Suppressor macrophage (primary cell): ENCODE data around the gene TBX1.

Experiments used
- DNase-seq, 4 experiments: peaks; one replicate each; pipeline ENCODE4 v3.0.0-alpha.2; 2020 to 2022

The TBX1 gene

DNA sequence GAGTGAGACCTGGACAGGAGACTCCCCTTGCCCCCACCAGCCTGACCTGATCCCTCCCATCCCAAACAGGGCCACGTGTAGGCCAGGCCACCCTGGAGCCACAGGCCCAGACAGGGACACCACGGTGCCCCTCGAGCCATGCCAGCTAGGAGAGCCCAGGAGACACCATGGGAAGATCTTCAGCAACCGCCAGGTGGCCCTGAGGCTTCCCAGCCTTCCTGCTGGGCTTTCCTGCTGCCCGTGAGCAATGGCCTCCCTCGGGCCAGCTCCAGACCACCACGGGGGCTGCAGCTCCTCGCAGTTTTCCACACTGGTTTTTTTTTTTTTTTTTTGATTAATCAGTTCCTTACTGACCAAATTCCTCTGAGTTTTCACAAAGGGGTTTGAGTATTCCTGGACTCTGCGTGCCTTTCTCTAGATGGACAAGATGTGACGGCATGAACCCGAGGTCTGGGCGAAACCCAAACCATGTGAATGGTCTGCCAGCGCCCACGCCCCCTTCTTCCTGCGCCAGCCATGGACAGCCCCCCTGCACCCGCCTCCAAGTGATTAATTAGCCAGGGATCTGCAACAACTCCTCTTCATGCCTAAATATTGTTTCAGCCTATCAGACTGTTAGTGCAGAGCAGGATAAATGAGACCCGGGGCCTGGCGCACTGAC is 40.9 kb downstream of the TBX1 start:
- DNase-seq, result no peak

DNA sequence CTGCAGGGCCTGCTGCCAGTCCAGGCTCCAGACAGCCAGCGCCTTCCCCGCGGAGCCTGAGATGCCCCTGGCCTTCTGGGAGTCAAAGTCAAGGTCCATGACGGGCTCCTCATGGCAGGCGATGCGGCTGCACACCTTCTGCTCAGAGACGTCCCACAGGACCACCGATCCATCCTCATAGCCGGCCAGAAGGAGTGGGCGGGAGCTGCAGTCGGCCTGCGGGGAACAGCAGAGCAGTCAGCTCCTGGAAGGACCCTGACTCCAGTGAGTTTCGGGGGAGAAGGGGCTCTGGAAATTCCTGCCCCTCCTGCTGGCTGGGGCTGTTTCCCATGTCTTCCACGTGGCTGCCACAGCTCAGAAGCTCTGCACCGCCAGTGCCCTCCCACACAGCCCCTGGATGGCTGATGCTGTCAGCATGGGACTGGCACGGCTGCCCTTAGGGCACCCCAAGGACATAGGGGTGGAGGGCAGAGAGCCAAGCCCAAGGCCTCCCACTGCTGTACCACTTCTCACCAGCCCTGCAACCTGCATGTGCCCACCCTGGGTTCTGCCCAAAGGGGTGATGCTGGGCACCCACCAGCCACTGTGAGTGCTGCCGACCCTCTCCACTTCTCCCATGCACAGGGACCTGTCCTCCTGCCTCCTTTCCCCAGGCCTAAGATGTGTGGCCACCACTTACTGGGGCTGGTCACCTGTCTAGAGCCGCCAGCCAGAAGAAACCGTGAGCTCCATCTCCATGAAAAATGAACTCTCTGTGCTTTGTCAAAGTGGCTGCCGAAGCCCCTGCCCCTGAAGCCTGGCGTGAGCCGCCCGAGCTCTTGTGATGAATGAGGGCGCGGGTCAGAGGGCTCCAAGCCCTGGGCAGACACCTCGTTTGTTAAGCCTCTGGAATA is 41.7 kb downstream of the TBX1 start:
- DNase-seq, result no peak

- DNase-seq, result no peak
These were observed 42.5 kb downstream of the TBX1 start for GRCh38 chr22:19802894-19803735.

DNA sequence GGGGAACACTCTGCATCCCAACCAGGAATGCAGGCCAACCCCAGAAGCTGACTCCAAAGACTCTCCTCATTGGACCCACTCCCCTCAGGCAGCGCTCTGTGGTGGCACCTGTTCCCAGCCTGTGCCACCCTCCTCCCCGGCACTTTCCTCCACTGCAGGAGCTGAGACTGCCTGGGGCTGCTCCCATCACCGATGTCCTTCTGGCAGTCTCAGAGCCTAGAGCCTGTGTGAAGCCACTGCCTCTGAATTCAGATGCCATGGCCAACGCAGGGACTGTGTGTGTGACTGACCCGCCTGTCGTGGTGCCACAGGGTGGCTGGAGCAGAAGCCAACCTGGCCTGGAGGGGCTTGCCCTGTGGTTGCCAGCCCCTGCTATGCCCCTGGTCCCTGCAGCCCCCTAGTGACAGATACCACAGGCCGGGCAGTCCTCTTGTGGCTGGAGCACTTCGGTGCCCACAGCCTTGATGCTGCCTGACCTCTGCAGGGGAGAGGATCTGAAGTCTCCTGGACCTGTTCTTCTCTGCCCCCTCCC is 43.2 kb downstream of the TBX1 start:
- DNase-seq, result no peak

GRCh38 chr22:19805821-19806212 is 45.2 kb downstream of the TBX1 start:
- no peak for DNase-seq

DNA sequence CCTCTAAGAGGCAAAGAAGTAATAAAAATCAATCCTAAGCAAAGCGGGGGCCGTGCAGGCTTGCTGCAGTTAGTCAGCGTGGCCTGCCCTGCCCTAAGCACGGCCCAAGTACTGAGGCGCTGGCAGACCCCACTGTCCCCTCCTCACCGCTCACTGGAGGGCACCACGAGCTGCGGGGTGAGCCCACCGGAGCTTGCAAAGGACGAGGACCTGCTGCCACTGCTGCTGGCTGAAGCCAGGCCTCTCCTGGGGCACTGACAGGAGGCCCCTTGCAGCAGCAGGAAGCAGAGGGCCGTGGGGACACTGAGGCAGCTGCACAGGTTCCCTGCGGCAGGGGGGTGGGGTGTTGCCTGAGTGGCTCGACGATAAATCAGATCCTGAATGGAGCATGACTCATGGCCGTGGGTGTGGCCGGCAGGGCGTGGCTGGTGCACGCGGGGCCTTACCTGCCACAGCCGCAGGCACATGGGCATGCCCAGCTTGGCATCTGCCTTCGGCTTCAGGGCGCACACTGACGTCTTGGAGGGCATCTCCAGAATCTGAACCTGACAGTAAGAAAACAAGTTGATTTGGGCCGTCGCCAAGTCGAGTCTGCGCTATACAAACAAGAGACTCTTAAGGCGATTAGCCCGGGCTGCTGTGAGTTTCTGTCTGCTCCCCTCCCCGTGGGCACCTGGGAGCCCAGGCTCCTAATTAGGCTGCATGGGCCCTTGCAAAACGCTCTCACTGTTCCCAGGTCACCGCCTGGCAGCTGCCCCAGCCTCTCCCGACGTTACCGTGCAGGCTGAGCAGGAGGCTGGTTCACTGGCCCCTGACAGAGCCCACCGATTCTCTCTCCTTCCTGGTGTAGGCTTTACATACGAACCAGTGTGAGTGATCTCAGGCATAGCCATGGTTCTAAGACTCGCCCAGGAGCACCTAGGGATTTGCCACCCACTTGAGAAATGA is 45.9 kb downstream of the TBX1 start:
- no peak for DNase-seq

DNA sequence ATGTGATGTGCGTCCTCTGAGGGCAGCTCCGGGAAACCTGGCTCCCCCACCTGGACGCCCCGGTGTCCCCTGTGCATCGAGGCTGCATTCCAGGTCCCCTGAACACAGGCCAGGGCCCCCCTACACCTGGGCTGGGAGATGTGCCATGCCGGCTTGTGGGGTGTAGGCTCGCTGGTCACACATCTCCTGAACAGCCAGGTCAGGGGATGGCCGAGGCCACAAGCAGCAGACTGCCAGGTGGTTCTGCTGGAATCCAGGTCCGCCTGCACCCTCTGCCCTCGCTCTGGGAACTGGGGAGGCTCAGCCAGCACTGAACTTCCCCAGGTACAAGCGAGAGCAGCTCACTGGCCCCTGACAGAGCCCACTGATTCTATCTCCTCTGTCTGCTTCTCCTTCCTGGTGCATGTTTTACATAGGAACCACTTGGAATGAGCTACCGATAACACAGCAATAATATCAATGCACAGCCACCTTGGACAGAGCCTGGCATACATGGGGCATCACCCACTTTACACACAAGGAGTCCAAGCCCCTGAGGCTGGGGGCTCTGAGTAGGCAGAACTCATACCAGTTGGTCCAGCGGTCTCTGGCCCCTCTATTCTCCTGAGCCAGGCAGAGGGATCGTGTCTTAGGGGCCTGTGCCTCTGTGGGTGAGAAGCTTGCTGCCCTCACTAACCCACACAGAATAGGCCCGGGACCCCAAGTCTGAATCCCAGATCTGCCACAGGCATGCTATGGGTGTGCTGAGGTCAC is 46.8 kb downstream of the TBX1 start:
- DNase-seq, result no peak

DNA sequence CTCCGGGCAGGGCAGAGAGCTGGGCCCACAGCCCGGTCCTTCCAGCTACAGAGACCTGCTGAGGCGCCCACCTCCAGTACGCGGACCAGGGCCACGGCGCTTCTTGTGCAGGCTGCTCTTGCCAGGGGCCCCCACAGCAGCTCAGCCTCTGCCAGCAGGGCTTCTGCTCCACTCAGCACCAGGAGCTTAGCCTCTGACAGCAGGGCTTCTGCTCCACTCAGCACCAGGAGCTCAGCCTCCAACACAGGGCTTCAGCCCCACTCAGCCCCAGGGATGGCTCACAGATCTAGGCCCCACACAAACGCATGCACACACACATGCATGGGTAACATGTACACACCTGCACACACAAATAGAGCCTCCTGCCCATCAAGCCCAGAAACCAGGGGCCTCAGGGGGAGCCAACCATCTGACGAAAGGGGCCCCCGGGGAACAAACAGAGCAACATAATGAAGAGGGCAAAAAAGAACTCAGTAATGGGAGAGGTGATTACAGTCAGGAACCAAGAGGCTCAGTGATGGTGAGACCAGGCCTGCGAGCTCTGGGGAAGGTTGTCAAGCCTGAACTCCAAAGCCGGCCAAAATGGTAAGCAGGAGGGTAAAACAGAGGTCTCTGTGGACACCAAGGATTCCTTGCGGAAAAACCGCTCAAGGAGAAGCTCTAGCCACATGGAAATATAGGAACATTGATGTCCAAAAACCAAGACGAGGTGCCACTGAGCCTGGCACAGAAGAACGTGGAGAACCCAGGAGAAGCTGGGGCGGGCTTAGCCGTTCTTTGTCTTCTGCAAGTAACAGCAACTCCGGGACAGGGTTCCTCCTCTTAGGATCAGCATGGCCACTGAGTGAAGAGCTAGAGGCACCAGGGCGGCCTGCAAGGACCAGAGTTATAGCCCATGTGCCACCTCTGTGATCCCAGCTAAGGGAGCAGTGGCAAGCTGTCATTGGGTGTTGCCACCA is 47.6 kb downstream of the TBX1 start:
- no peak for DNase-seq

GRCh38 chr22:19808873-19809478 is 48.4 kb downstream of the TBX1 start:
- no peak for DNase-seq

GRCh38 chr22:19809741-19810140 is 49.2 kb downstream of the TBX1 start:
- no peak for DNase-seq

- no peak for DNase-seq
These were observed 50.0 kb downstream of the TBX1 start for GRCh38 chr22:19810381-19811201.

DNA sequence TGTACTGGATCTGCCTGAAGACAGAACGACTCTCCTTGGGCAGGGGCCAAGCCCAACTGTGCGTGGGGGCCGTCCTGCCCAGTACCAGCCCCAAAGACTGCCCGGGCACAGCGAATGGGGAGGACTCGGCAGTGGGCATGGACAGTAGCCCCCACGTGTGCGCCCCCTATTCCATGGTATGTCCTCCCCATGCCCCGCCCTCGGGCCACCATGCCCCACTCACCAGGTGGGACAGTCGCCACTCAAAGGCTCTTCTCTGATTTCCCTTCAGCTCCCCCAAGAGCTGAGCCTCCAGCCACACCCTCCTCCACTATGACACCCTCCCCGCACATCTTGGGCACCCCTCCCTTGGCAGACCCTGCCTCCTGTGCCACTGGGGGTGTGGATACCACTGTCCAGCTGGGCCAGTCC is 50.6 kb downstream of the TBX1 start:
- no peak for DNase-seq

GRCh38 chr22:19811811-19812771 is 51.5 kb downstream of the TBX1 start:
- DNase-seq, result no peak

- DNase-seq, result no peak
These were observed 52.3 kb downstream of the TBX1 start for GRCh38 chr22:19812910-19813309.

- DNase-seq, result no peak
These were observed 53.9 kb downstream of the TBX1 start for GRCh38 chr22:19814428-19814827.

GRCh38 chr22:19815093-19815822 is 54.7 kb downstream of the TBX1 start:
- DNase-seq, result no peak
